Measurements from ENCODE around the gene TBC1D21.

TBC1D21 gene

DNA sequence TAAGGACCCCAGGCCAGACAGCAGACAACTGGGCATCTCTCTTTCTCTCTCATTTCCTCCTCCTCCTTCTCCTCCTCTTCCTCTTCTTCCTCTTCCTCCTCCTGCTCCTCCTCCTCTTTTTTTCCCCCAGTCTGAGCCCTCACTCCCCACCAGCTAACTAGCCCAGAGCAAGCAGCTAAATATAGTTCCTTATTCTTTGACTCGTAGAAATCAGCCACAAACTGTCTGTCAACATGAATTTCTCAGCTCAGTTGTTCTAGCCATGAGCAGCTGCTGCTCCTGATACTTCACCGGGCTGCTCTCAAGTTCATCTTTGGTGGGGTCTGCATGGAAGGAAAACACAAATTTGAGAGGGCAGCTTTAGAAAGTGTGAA, 33.7 kb downstream of the TBC1D21 start:
- no peak overlapping the region for H3K9ac ChIP-seq (ENCODE audit: low read length)
- no peaks in the 10 kb centered on the region for H3K9me3 ChIP-seq (ENCODE audit: control insufficient read depth, low read depth, low read length)
- no peak overlapping the region for H3K27ac ChIP-seq (ENCODE audit: low read length)
- H3K36me3 ChIP-seq (ENCODE audit: control insufficient read depth, low read depth, low read length) = no peaks in the 10 kb centered on the region
- H3K4me3 ChIP-seq (ENCODE audit: low read length) = no peak overlapping the region
- H3K4me1 ChIP-seq (ENCODE audit: control insufficient read depth, low read depth, low read length) = no peaks in the 10 kb centered on the region
- H3K27me3 ChIP-seq (ENCODE audit: control insufficient read depth, insufficient read depth, low read length) = no peaks in the 10 kb centered on the region

DNA sequence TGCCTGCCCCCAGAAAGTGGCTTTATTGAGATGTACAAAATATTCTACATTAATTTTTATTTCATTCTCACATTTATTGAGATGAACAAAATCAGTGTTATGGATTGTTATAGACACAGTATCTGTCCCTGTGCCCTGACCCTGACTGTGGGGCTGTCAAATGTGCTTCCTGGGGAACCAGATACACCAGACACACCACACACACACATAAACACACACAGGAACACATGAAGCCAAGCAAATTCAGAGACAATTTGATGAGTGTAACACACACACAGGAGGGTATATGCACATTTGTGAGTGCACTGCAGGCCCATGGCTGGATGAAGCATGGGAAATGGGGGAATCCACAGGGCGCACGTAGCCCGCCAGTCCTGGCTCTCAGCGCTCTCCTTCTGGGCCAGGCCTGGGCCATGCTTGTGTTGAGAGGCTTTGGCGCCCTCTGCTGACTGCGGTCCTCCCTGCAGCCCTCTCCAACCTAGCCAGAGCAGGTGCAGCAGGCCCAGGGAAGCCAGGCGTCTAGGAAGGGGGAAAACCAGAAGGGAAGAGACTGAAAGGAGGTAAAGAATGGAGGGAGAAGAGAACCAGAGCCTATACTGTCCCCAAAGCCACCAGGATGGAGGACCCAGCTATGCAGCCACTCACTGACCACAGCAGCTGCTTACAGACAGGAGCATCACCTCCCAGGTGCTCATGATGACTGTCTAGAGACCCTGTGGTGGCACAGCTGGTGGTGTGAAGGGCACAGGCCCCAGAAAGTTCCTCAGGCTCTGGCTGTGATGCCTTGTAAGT, 34.9 kb downstream of the TBC1D21 start:
- Histone ChIP-seq H3K4me3 (ENCODE audit: low read length) (no peak overlapping the region), H3K9me3 (ENCODE audit: control insufficient read depth, low read depth, low read length) (no peaks in the 10 kb centered on the region), H3K27ac (ENCODE audit: low read length) (no peak overlapping the region), H3K4me1 (ENCODE audit: control insufficient read depth, low read depth, low read length) (no peaks in the 10 kb centered on the region), H3K36me3 (ENCODE audit: control insufficient read depth, low read depth, low read length) (no peaks in the 10 kb centered on the region), H3K27me3 (ENCODE audit: control insufficient read depth, insufficient read depth, low read length) (no peaks in the 10 kb centered on the region), H3K9ac (ENCODE audit: low read length) (no peak overlapping the region)

DNA sequence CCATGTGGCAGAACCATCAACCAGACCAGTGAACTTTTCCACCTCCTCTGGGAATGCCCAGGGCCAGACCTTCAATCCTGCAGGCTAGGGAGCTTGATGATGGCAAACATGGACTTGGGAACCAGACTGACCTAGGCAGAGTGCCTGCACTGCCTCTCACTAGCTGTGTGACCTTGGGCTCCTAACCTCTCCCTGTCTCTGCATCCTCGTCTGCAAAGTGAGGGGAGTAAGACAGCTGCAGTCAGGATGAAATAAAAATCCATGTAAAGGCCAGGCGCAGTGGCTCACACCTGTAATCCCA, 35.4 kb downstream of the TBC1D21 start:
- H3K9me3 ChIP-seq (ENCODE audit: control insufficient read depth, low read depth, low read length) = no peaks in the 10 kb centered on the region
- H3K9ac ChIP-seq (ENCODE audit: low read length) = no peak overlapping the region
- H3K27me3 ChIP-seq (ENCODE audit: control insufficient read depth, insufficient read depth, low read length) = no peaks in the 10 kb centered on the region
- H3K27ac ChIP-seq (ENCODE audit: low read length) = no peak overlapping the region
- no peaks in the 10 kb centered on the region for H3K4me1 ChIP-seq (ENCODE audit: control insufficient read depth, low read depth, low read length)
- no peaks in the 10 kb centered on the region for H3K36me3 ChIP-seq (ENCODE audit: control insufficient read depth, low read depth, low read length)
- H3K4me3 ChIP-seq (ENCODE audit: low read length) = no peak overlapping the region

DNA sequence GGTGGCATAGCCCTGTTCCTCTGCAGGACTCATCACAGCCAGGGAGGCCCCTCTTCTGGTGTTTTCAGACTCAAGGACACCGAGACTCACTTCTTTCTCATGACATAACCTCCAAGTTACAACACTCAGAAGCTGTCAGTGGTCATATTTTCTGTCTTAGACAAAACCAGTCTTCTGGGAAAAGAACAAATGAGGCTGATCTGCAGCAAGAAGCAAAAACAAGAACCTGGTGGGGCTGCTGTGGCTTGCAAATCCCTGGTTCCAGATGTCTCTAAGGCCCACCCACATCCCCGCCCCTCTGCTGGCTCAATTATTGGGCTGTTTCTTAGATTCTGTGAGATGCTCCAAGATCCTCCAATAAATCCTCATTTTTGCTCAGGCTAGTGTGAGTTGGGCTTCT, 36.3 kb downstream of the TBC1D21 start:
- Histone ChIP-seq H3K27ac (ENCODE audit: low read length) (no peak overlapping the region), H3K9ac (ENCODE audit: low read length) (no peak overlapping the region), H3K27me3 (ENCODE audit: control insufficient read depth, insufficient read depth, low read length) (no peaks in the 10 kb centered on the region), H3K4me1 (ENCODE audit: control insufficient read depth, low read depth, low read length) (no peaks in the 10 kb centered on the region), H3K4me3 (ENCODE audit: low read length) (no peak overlapping the region), H3K36me3 (ENCODE audit: control insufficient read depth, low read depth, low read length) (no peaks in the 10 kb centered on the region), H3K9me3 (ENCODE audit: control insufficient read depth, low read depth, low read length) (no peaks in the 10 kb centered on the region)

DNA sequence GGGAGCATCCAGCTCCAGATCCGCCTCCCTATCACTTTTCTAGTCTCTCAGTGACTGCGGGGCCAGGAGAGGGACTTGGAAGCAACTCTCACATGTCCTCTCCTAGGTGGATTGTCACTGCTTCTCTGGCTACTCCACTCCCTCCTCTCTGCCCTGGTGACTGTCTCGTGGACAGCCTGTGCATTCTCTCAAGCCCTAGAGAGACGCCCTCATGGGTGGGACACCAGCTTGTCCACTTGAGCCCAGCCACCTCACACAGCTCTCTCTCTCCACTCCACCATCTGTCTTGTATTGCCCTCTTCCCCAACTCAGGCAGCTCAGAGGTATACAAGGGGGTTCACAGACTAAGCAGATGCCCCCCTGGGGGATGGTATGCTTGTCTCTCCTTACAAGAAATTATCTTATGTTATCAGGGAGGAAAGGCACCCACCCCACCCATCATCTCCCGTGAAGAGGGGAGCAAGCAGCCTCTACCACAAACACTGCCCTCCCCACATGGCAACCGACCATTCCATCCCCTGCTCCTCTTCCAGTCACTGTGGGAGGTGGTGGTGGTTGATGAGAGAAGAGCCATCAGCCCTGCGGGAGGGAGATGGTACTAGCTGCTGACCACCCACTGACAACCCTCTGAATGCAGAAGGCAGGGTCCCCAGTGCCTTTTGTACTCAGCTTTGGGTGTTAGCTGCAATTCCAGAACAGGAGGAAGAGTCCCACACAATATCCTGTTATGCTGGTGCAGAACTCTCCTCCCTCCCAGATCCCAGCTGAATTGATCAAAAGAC, 37.3 kb downstream of the TBC1D21 start:
- no peaks in the 10 kb centered on the region for H3K36me3 ChIP-seq (ENCODE audit: control insufficient read depth, low read depth, low read length)
- H3K9me3 ChIP-seq (ENCODE audit: control insufficient read depth, low read depth, low read length) = no peaks in the 10 kb centered on the region
- H3K27ac ChIP-seq (ENCODE audit: low read length) = no peak overlapping the region
- no peak overlapping the region for H3K9ac ChIP-seq (ENCODE audit: low read length)
- H3K4me3 ChIP-seq (ENCODE audit: low read length) = no peak overlapping the region
- no peaks in the 10 kb centered on the region for H3K4me1 ChIP-seq (ENCODE audit: control insufficient read depth, low read depth, low read length)
- no peaks in the 10 kb centered on the region for H3K27me3 ChIP-seq (ENCODE audit: control insufficient read depth, insufficient read depth, low read length)

DNA sequence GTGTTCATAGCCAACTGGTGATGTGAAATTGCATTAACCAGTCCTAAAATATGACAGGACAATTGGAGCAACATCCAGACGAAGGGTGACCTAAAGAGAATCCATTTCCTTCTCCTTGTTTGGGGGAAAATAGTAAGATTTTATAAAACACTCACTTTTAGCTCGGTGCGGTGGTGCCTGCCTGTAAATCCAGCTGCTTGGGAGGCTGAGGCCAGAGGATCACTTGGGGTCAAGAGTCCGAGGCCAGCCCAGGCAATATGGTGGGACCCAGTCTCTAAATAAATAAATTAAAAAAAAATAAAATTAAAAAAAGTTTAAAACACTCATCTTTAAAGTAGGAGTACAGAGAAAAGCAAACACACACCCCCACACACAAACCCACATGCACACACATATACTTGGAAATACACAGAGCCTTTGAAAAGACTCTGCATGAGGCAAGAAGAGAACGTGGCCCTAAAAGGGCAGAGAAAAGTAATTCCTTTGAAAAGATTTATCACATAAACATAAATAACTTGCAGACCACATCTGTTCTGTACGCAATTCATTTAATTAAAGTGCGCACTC, 38.7 kb downstream of the TBC1D21 start:
- no peak overlapping the region for H3K9ac ChIP-seq (ENCODE audit: low read length)
- H3K36me3 ChIP-seq (ENCODE audit: control insufficient read depth, low read depth, low read length) = no peaks in the 10 kb centered on the region
- no peaks in the 10 kb centered on the region for H3K27me3 ChIP-seq (ENCODE audit: control insufficient read depth, insufficient read depth, low read length)
- no peak overlapping the region for H3K4me3 ChIP-seq (ENCODE audit: low read length)
- H3K9me3 ChIP-seq (ENCODE audit: control insufficient read depth, low read depth, low read length) = no peaks in the 10 kb centered on the region
- no peaks in the 10 kb centered on the region for H3K4me1 ChIP-seq (ENCODE audit: control insufficient read depth, low read depth, low read length)
- H3K27ac ChIP-seq (ENCODE audit: low read length) = no peak overlapping the region

DNA sequence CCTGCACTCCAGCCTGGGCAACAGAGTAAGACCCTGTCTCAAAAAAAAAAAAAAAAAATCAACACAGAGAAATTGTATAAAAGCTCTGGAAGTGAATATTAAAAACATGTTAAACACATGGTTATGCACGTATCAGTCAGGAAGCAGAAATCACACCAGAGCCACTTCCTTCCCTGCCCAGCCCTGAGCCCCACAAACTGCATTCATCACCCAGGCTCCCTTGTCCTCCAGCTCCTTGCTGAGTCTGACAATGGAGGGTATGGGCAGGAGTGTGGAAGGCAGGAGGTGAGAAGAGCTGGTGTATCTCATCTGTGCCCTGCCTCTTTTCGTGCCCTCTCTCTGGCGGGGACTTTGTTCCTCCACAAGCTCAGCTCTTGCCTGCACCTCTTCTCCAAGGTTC, 40.8 kb downstream of the TBC1D21 start:
- H3K4me3 ChIP-seq (ENCODE audit: low read length) = no peak overlapping the region
- no peak overlapping the region for H3K27ac ChIP-seq (ENCODE audit: low read length)
- no peaks in the 10 kb centered on the region for H3K36me3 ChIP-seq (ENCODE audit: control insufficient read depth, low read depth, low read length)
- H3K9me3 ChIP-seq (ENCODE audit: control insufficient read depth, low read depth, low read length) = no peaks in the 10 kb centered on the region
- no peaks in the 10 kb centered on the region for H3K4me1 ChIP-seq (ENCODE audit: control insufficient read depth, low read depth, low read length)
- no peak overlapping the region for H3K9ac ChIP-seq (ENCODE audit: low read length)
- no peaks in the 10 kb centered on the region for H3K27me3 ChIP-seq (ENCODE audit: control insufficient read depth, insufficient read depth, low read length)

DNA sequence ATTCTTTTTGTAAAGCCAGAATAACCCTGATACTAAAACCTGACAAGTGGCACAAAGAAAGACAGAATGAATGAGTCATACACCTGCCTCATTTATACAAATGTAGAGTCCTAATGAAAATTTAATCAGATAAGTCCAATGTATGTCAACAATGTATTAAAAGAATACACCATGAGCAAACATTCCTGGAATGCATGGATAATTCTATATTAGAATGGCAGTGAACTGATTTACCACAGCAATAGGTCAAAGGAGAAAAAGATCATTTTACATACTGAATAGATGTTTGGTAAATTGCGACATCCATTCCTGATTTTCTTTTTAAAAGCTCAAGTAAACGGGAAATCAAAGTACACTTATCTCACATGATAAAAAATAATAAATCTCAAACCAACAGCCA, 41.7 kb downstream of the TBC1D21 start:
- H3K4me3 ChIP-seq (ENCODE audit: low read length) = no peak overlapping the region
- no peaks in the 10 kb centered on the region for H3K4me1 ChIP-seq (ENCODE audit: control insufficient read depth, low read depth, low read length)
- no peak overlapping the region for H3K27ac ChIP-seq (ENCODE audit: low read length)
- no peaks in the 10 kb centered on the region for H3K9me3 ChIP-seq (ENCODE audit: control insufficient read depth, low read depth, low read length)
- H3K36me3 ChIP-seq (ENCODE audit: control insufficient read depth, low read depth, low read length) = no peaks in the 10 kb centered on the region
- no peaks in the 10 kb centered on the region for H3K27me3 ChIP-seq (ENCODE audit: control insufficient read depth, insufficient read depth, low read length)
- no peak overlapping the region for H3K9ac ChIP-seq (ENCODE audit: low read length)

DNA sequence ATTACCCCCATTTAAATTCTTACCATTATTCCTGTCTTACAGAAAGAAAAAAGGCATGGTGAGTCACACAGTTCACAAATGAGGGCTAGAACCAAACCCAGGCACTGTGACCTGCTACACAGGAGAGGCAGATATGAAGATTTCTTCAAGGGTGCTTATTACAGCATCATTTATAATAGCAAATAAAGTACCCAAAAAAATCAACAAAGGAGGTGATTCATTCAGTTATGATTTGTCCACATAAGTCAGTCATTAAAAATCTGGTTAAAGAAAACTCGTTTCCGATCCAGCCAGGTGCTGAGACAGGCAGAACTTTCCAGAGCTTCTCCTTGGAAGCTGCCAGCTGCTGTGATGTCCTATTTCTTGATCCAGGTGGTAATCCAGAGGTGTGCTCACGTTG, 45.4 kb downstream of the TBC1D21 start:
- H3K4me1 ChIP-seq (ENCODE audit: control insufficient read depth, low read depth, low read length) = peaks cover 17% of the 10 kb centered on the region
- no peak overlapping the region for H3K9ac ChIP-seq (ENCODE audit: low read length)
- H3K9me3 ChIP-seq (ENCODE audit: control insufficient read depth, low read depth, low read length) = no peaks in the 10 kb centered on the region
- H3K27ac ChIP-seq (ENCODE audit: low read length) = no peak overlapping the region
- no peaks in the 10 kb centered on the region for H3K27me3 ChIP-seq (ENCODE audit: control insufficient read depth, insufficient read depth, low read length)
- no peaks in the 10 kb centered on the region for H3K36me3 ChIP-seq (ENCODE audit: control insufficient read depth, low read depth, low read length)
- no peak overlapping the region for H3K4me3 ChIP-seq (ENCODE audit: low read length)

DNA sequence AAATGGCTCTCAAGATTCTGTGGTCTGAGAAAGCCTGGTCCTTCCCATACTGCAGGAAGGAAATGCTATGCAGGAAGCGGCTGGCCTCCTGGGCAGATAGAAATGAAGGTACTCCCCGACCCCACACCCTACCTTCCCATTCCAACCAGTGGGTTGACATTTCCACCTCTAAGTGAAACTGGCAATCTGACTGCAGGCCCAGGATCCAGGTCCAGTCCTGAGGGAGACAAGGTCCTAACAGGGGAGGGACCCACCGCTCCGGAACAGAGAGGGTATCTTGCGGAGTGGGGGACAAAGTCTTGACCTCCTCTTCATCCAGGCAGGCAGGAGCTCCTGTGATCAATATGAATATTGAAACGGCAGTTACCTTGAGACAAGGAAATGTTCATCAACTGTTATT, 46.3 kb downstream of the TBC1D21 start:
- H3K27ac ChIP-seq (ENCODE audit: low read length) = no peak overlapping the region
- peaks cover 25% of the 10 kb centered on the region for H3K4me1 ChIP-seq (ENCODE audit: control insufficient read depth, low read depth, low read length)
- H3K9ac ChIP-seq (ENCODE audit: low read length) = no peak overlapping the region
- H3K4me3 ChIP-seq (ENCODE audit: low read length) = no peak overlapping the region
- H3K36me3 ChIP-seq (ENCODE audit: control insufficient read depth, low read depth, low read length) = no peaks in the 10 kb centered on the region
- H3K9me3 ChIP-seq (ENCODE audit: control insufficient read depth, low read depth, low read length) = no peaks in the 10 kb centered on the region
- H3K27me3 ChIP-seq (ENCODE audit: control insufficient read depth, insufficient read depth, low read length) = peaks cover under 1% of the 10 kb centered on the region

DNA sequence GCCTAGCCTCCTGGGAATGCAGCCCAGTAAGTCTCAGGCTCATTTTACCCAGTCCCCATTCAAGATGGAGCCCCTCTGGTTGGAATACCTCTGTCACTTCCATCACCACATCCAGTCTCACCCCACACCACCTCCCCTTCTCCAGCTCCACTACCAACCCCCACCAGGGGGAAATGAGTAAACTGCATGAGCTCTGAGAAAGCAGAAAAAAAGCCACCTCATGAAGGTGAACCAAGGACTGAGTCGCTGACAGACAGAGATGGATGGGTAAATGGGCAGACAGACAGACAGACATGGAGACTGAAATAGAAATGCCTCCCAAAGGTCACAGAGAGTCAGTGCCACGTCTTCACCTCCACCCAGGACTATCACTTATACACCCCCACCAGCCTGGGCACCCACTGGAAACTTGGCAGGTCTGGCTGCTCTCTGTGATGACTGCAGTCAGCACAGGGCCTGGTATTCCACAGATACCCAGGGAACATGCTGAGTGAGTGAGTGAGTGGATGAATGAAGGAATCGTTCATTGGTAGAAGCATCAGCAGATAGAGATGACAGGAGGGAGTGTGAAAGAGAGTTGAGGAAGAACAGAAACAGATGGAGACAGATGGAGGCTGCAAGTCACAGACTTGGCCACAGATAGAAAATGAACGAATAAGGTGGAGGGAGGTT, 48.0 kb downstream of the TBC1D21 start:
- Histone ChIP-seq H3K9me3 (ENCODE audit: control insufficient read depth, low read depth, low read length) (no peaks in the 10 kb centered on the region), H3K4me1 (ENCODE audit: control insufficient read depth, low read depth, low read length) (peaks cover 40% of the 10 kb centered on the region), H3K27ac (ENCODE audit: low read length) (no peak overlapping the region), H3K9ac (ENCODE audit: low read length) (no peak overlapping the region), H3K4me3 (ENCODE audit: low read length) (no peak overlapping the region), H3K27me3 (ENCODE audit: control insufficient read depth, insufficient read depth, low read length) (peaks cover 13% of the 10 kb centered on the region), H3K36me3 (ENCODE audit: control insufficient read depth, low read depth, low read length) (no peaks in the 10 kb centered on the region)

All from iPS-18a (cell line).